Measurements from ENCODE around the gene TPH1.

The TPH1 gene

DNA sequence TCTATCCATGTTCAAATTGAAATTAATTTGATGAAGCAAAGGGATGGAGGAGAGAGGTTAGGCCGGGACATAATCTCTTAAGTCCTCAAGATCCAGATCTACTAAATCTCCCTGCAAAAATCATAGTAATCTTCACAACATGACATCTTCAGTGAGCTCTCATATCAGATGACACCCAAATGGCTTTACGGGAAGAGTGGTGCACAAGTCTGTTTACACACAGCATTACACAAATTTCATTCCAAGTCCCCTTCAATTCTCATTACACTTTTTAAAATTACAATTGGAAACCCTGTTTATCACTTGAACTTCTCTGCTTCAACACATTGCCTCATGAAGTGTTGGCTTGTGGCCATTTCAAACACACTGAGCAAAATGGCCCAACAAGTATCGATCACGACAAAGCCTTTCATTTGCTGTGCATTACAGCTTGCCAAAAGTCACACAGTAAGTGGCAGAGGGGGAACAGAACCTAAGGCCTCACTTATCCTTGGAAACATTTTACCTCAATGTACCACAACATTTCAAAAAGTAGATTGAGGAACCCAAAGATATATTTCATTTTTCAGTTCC, 17.9 kb upstream of the TPH1 start:
- no peak overlapping the region for H3K4me3 ChIP-seq (ENCODE audit: low read length)
- no peak for TF ChIP-seq CTCF (conservative IDR thresholded peaks at IDR 0.05; ENCODE audit: low read depth, low read length)

GRCh38 chr11:18063125-18063524, 17.1 kb upstream of the TPH1 start:
- no peak overlapping the region for H3K4me3 ChIP-seq (ENCODE audit: low read length)
- DNase-seq (ENCODE audit: low read depth): no peak

More for the DNA sequence above, 17.9 kb upstream of the TPH1 start:
- DNase-seq (ENCODE audit: low read depth): no peak

GRCh38 chr11:18061351-18061750, 15.3 kb upstream of the TPH1 start:
- H3K4me3 ChIP-seq (ENCODE audit: low read length): no peak overlapping the region
- no peak for TF ChIP-seq CTCF (conservative IDR thresholded peaks at IDR 0.05; ENCODE audit: low read depth, low read length)
- no peak for DNase-seq (ENCODE audit: low read depth)

More at GRCh38 chr11:18063125-18063524, 17.1 kb upstream of the TPH1 start:
- no peak for TF ChIP-seq CTCF (conservative IDR thresholded peaks at IDR 0.05; ENCODE audit: low read depth, low read length)

DNA sequence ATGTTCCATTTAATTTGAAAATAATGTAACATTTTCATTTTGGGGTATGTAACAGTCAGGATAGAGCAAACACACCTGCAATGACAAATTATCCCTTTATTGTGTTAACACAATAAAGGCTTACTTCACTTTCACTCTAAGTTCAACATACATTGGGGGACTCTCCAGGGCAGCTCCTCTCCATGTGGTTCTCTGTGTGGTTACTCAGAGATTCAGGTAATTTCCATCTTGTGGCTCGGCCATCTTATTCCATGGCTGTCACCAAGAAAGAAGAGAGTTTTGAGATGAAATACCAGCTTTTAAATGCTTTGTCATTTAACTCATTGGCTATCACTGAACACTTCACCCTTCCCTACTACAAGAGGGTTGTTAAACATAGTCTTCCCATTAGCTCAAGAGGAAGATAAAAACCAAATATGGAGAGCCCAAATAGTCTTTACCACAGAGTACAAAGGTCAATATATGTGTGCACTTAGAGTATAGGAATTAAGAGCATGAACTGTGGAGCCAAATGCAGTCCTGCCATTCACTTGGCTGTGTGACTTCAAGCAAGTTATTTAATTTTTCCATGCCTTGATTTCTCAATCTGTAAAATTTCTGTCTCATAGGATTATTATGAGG, 10.6 kb upstream of the TPH1 start:
- H3K4me3 ChIP-seq (ENCODE audit: low read length): no peak overlapping the region
- DNase-seq (ENCODE audit: low read depth): no peak
- TF ChIP-seq CTCF (conservative IDR thresholded peaks at IDR 0.05; ENCODE audit: low read depth, low read length): no peak

DNA sequence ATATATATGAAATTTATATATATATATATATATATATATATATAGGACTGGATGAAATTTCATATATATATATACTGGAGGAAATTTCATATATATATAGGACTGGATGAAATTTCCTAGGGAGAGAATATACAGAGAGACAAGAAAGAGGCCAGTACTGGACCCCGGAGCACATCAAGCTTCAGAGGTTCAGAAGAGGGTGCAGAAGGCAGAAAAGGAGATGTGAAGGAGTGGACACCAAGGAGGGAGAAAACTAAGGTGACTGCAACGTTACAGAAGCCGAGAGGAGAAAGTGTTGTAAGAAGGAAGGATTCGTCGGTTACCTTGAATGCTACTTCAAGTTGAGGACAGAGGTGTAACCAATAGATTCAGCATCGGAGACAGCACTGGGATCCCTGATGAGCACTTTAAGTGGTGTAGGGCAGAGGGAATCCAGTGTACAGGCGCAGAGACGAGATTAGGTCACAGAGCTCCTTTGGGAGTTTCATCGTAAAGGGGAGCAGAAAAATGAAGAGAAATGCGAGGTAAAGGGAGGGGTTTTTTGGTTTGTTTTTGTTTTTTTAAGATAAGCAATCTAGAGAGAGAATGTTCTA, 8.5 kb upstream of the TPH1 start:
- no peak for DNase-seq (ENCODE audit: low read depth)
- H3K4me3 ChIP-seq (ENCODE audit: low read length): no peak overlapping the region
- no peak for TF ChIP-seq CTCF (conservative IDR thresholded peaks at IDR 0.05; ENCODE audit: low read depth, low read length)

DNA sequence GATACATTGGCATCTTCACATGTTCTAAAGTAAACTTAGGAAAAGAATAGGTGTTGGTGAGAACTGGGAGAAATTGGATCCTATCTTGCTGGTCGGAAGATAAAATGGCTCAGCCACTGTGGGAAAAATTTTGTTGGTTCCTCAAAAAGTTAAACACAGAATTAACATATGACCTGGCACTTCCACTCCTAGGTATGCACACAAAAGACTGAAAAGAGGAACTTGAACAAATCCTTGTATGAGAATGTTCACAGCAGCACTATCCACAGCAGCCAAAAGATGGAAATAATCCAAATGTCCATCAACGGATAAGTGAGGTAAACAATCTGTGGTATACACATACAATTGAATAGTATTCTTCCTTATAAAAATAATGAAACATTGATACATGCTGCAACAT, 4.8 kb upstream of the TPH1 start:
- DNase-seq (ENCODE audit: low read depth): no peak
- no peak for TF ChIP-seq CTCF (conservative IDR thresholded peaks at IDR 0.05; ENCODE audit: low read depth, low read length)
- no peak overlapping the region for H3K4me3 ChIP-seq (ENCODE audit: low read length)

DNA sequence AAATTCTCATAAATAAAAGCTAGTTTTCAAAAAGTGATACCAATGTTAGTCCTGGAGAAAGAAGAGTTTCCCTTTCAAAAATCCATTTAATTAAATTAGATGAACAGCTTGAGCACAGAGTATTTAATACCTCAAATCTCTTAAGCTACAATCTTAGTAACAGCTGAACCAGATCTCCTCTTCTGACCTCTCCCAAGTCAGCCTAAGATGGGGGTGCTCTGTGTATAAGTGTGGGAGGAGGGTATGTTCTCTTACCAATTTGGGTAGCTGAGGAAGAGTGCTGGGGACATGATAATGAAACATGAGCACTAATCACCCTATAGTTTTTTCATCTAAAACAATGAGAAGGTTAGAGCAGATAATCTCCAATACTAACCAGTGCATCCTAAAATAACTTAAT, 9.6 kb downstream of the TPH1 start:
- DNase-seq (ENCODE audit: low read depth): no peak
- no peak overlapping the region for H3K4me3 ChIP-seq (ENCODE audit: low read length)
- no peak for TF ChIP-seq CTCF (conservative IDR thresholded peaks at IDR 0.05; ENCODE audit: low read depth, low read length)
